OCI-M2 (cell line): ENCODE data around the gene ZHX3.

Source experiments
- DNase-seq: peaks from one replicate; lab custom pipeline; 2025; ENCODE audit not compliant: unreplicated experiment; lab: John Stamatoyannopoulos, UW

The ZHX3 gene

GRCh38 chr20:41196653-41197225 lies 120.8 kb downstream of the ZHX3 start:
- no peak for DNase-seq

GRCh38 chr20:41192575-41192974 lies 125.0 kb downstream of the ZHX3 start:
- DNase-seq, result no peak

- DNase-seq, result no peak
Observed at GRCh38 chr20:41191562-41192500, 125.7 kb downstream of the ZHX3 start.

GRCh38 chr20:41187668-41188067 lies 129.9 kb downstream of the ZHX3 start:
- DNase-seq, result no peak

GRCh38 chr20:41185013-41185757 lies 132.3 kb downstream of the ZHX3 start:
- DNase-seq, result no peak

- DNase-seq, result no peak
Observed at GRCh38 chr20:41183831-41184230, 133.7 kb downstream of the ZHX3 start.

GRCh38 chr20:41183391-41183790 lies 134.1 kb downstream of the ZHX3 start:
- no peak for DNase-seq

GRCh38 chr20:41182296-41183212 lies 135.0 kb downstream of the ZHX3 start:
- no peak for DNase-seq

GRCh38 chr20:41181567-41181966 lies 136.0 kb downstream of the ZHX3 start:
- no peak for DNase-seq

- no peak for DNase-seq
Observed at GRCh38 chr20:41180599-41181333, 136.8 kb downstream of the ZHX3 start.

- no peak for DNase-seq
Observed at GRCh38 chr20:41179961-41180360, 137.6 kb downstream of the ZHX3 start.

- no peak for DNase-seq
Observed at GRCh38 chr20:41178904-41179432, 138.6 kb downstream of the ZHX3 start.

GRCh38 chr20:41178495-41178894 lies 139.0 kb downstream of the ZHX3 start:
- DNase-seq, result no peak

- no peak for DNase-seq
Observed at GRCh38 chr20:41177636-41178035, 139.9 kb downstream of the ZHX3 start.

GRCh38 chr20:41176711-41177552 lies 140.6 kb downstream of the ZHX3 start:
- DNase-seq, result no peak

GRCh38 chr20:41175727-41176330 lies 141.7 kb downstream of the ZHX3 start:
- no peak for DNase-seq

GRCh38 chr20:41175201-41175651 lies 142.3 kb downstream of the ZHX3 start:
- DNase-seq, result no peak

GRCh38 chr20:41174782-41175181 lies 142.7 kb downstream of the ZHX3 start:
- DNase-seq, result no peak
